Mucosa of stomach (tissue), 1 donor: ENCODE data around the gene PYHIN1.

ENCODE experiments used
- H3K27me3 ChIP-seq: one replicate; pipeline ENCODE4 v1.7.0; 2013; ENCODE audit warnings: mild to moderate bottlenecking, low read length; ENCODE audit not compliant: control insufficient read depth, insufficient read depth
- H3K36me3 ChIP-seq: one replicate; pipeline ENCODE4 v1.7.0; 2013; ENCODE audit warnings: low read length; ENCODE audit not compliant: control insufficient read depth, insufficient read depth
- H3K4me1 ChIP-seq: one replicate; pipeline ENCODE4 v1.7.0; 2013; ENCODE audit warnings: mild to moderate bottlenecking, low read length; ENCODE audit not compliant: control insufficient read depth, insufficient read depth
- H3K4me3 ChIP-seq: one replicate; pipeline ENCODE4 v1.7.0; 2013; ENCODE audit warnings: low read length
- H3K9ac ChIP-seq: one replicate; pipeline ENCODE4 v1.7.0; 2013; ENCODE audit warnings: mild to moderate bottlenecking, low read length, moderate library complexity
- H3K9me3 ChIP-seq: one replicate; pipeline ENCODE4 v1.7.0; 2013; ENCODE audit warnings: mild to moderate bottlenecking, low read length, moderate library complexity; ENCODE audit not compliant: control insufficient read depth
- donor health status: Pancreatic carcinoma.

PYHIN1 gene

GRCh38 chr1:159025043-159025442 is 93.7 kb downstream of the PYHIN1 start:
- Histone ChIP-seq H3K4me3 (no peak overlapping the region), H3K4me1 (no peaks in the 10 kb centered on the region), H3K36me3 (no peaks in the 10 kb centered on the region), H3K9me3 (no peaks in the 10 kb centered on the region), H3K27me3 (no peaks in the 10 kb centered on the region), H3K9ac (no peak overlapping the region)
